ENCODE measurements around the gene SFMBT2. TPM values are rescaled to one million over a fixed set of nuclear protein-coding genes. Genes with fewer than 3 reads are reported as not detected.

The SFMBT2 gene
- total and polyA plus RNA-seq, 2 of the 4 experiments (the other 2 are of a cell fraction) = 0.70 to 1.3 TPM

DNA sequence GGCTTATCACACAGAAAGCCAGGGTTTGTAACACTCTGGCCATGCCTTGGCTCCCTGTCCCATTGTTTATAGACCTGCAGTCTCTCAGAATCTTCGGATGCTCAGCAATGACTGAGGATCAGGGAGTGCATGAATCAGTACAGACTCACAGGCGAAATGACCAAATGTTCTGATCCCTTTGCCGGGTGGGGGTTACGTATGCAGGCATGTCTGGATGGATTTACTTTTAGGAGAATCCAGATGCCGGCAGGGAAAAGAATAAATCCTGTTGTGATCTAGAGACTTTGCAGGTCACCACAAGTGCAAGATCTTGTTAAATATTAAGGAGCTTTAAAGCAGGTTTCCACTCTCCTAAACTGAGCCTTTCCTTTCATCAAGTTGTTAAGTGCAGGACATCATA is 149.5 kb downstream of the SFMBT2 start:
- Histone ChIP-seq H4K5ac (ENCODE audit: low read depth, low read length) (no peak overlapping the region), H3K27ac (ENCODE audit: insufficient read depth, low read length) (no peak overlapping the region; the same call in 1 of the 2 replicates), H3K18ac (ENCODE audit: low read depth, low read length) (no peak overlapping the region), H4K8ac (ENCODE audit: low read depth in 2 of 2, low read length in 2 of 2) (no peak overlapping the region), H3K36me3 (ENCODE audit: control insufficient read depth, insufficient read depth, low read length) (no peaks in the 10 kb centered on the region), H2BK5ac (ENCODE audit: low read depth, low read length, poor library complexity, severe bottlenecking) (no peak overlapping the region), H3K27me3 (ENCODE audit: control insufficient read depth, insufficient read depth, low read length) (no peaks in the 10 kb centered on the region), H2BK20ac (ENCODE audit: low read depth, low read length) (no peak overlapping the region), H4K91ac (ENCODE audit: insufficient read depth, low read depth, low read length) (no peak overlapping the region), H2AFZ (replicated peaks; ENCODE audit: low read length, poor library complexity) (no peak overlapping the region), H3K56ac (ENCODE audit: extremely low read depth, insufficient read depth, low read length) (no peak overlapping the region), H3K79me1 (ENCODE audit: low read depth in 1 of 2, low read length in 2 of 2) (no peaks in the 10 kb centered on the region), H3K23ac (ENCODE audit: low read depth, low read length) (no peak overlapping the region), H3K4ac (ENCODE audit: low read depth, low read length) (no peak overlapping the region), H2AK9ac (replicated peaks; ENCODE audit: low read depth, low read length, poor library complexity) (no peak overlapping the region), H3K4me2 (ENCODE audit: low read depth, low read length) (no peak overlapping the region), H3K4me3 (ENCODE audit: insufficient read depth, low read depth, low read length) (no peak overlapping the region), H2BK15ac (ENCODE audit: low read depth, low read length) (no peak overlapping the region; the same call in 2 of the 3 replicates), H4K20me1 (ENCODE audit: insufficient read depth, low read length) (no peaks in the 10 kb centered on the region), H2AK5ac (ENCODE audit: low read depth, low read length) (no peak overlapping the region), H3K4me1 (ENCODE audit: control insufficient read depth, insufficient read depth, low read length) (peaks cover 6% of the 10 kb centered on the region; the same call in 1 of the 2 replicates), H3K9me1 (ENCODE audit: insufficient read depth, low read length) (no peaks in the 10 kb centered on the region), H2BK120ac (ENCODE audit: low read depth, low read length) (no peak overlapping the region), H3K14ac (replicated peaks; ENCODE audit: low read depth, low read length) (no peak overlapping the region), H3K9me3 (ENCODE audit: control insufficient read depth, insufficient read depth, low read length) (no peaks in the 10 kb centered on the region), H3K9ac (ENCODE audit: low read depth, low read length) (no peak overlapping the region)
- WGBS, 2 experiments (ENCODE audit: extremely low coverage in 2 of 2, insufficient read length in 1 of 2) = 0% methylated on average over 3 of the region's 5 CpGs; no CpG with 5 or more reads in 1 of the 2 experiments
- dilution Hi-C loops (cut with HindIII; ENCODE audit: low sequenced_read_pairs, unreplicated experiment) (no loop called here), intact Hi-C loops (cut with micrococcal nuclease) (loop anchor here (10.0 kb wide), 2 partner anchors 477 to 847 kb away; no protein-coding TSS in a partner anchor), in situ Hi-C loops (cut with MboI; ENCODE audit: low sequenced_read_pairs) (loop anchor here (10.0 kb wide), 1 partner anchor 143 kb away; no protein-coding TSS in a partner anchor)
- DNase-seq (peak; percentile 65), ATAC-seq (ENCODE audit: low read depth) (peak; percentile 41; the same call in 1 of the 2 replicates)
- BruUV-seq (replicated peaks) = no TSS peak
- ChIA-PET POLR2A (ENCODE audit: unreplicated experiment) (no interaction called here), CTCF (interaction anchor here (0.7 kb wide), 1 partner anchor 45 kb away, joined by 3 read pairs; no protein-coding TSS in a partner anchor)
- TF ChIP-seq RFX5 (IDR thresholded peaks at IDR 0.05; ENCODE audit: low read depth, low read length) (no peak), NFE2L2 (IDR thresholded peaks at IDR 0.05; ENCODE audit: low read depth, low read length) (no peak), BHLHE40 (IDR thresholded peaks at IDR 0.05; ENCODE audit: low read depth, low read length) (no peak), CEBPB (IDR thresholded peaks at IDR 0.05; ENCODE audit: low read depth, low read length) (no peak), MXI1 (IDR thresholded peaks at IDR 0.05; ENCODE audit: borderline replicate concordance, low read depth, low read length) (no peak), FOS (IDR thresholded peaks at IDR 0.05; ENCODE audit: low read depth, low read length) (no peak), MAZ (IDR thresholded peaks at IDR 0.05; ENCODE audit: borderline replicate concordance, low read depth, low read length) (no peak), RAD21 (IDR thresholded peaks at IDR 0.05; ENCODE audit: low read length) (no peak), POLR2A (IDR thresholded peaks at IDR 0.05; ENCODE audit: low read depth, low read length) (no peak), SMC3 (IDR thresholded peaks at IDR 0.05; ENCODE audit: low read depth, low read length) (no peak), MAFK (IDR thresholded peaks at IDR 0.05; ENCODE audit: low read depth, low read length) (no peak), RCOR1 (IDR thresholded peaks at IDR 0.05; ENCODE audit: insufficient replicate concordance, low read length) (no peak)
- TF ChIP-seq, protein P1, sequence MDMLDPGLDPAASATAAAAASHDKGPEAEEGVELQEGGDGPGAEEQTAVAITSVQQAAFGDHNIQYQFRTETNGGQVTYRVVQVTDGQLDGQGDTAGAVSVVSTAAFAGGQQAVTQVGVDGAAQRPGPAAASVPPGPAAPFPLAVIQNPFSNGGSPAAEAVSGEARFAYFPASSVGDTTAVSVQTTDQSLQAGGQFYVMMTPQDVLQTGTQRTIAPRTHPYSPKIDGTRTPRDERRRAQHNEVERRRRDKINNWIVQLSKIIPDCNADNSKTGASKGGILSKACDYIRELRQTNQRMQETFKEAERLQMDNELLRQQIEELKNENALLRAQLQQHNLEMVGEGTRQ (IDR thresholded peaks at IDR 0.05; ENCODE audit: low read depth, low read length) = no peak
- TF ChIP-seq, protein P2, sequence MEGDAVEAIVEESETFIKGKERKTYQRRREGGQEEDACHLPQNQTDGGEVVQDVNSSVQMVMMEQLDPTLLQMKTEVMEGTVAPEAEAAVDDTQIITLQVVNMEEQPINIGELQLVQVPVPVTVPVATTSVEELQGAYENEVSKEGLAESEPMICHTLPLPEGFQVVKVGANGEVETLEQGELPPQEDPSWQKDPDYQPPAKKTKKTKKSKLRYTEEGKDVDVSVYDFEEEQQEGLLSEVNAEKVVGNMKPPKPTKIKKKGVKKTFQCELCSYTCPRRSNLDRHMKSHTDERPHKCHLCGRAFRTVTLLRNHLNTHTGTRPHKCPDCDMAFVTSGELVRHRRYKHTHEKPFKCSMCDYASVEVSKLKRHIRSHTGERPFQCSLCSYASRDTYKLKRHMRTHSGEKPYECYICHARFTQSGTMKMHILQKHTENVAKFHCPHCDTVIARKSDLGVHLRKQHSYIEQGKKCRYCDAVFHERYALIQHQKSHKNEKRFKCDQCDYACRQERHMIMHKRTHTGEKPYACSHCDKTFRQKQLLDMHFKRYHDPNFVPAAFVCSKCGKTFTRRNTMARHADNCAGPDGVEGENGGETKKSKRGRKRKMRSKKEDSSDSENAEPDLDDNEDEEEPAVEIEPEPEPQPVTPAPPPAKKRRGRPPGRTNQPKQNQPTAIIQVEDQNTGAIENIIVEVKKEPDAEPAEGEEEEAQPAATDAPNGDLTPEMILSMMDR (conservative IDR thresholded peaks at IDR 0.05; ENCODE audit: low read depth, low read length) = no peak
- TF ChIP-seq, protein P3, sequence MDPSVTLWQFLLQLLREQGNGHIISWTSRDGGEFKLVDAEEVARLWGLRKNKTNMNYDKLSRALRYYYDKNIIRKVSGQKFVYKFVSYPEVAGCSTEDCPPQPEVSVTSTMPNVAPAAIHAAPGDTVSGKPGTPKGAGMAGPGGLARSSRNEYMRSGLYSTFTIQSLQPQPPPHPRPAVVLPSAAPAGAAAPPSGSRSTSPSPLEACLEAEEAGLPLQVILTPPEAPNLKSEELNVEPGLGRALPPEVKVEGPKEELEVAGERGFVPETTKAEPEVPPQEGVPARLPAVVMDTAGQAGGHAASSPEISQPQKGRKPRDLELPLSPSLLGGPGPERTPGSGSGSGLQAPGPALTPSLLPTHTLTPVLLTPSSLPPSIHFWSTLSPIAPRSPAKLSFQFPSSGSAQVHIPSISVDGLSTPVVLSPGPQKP (IDR thresholded peaks at IDR 0.05; ENCODE audit: borderline replicate concordance, low read depth, low read length) = no peak

Data from IMR-90 (cell line).